MM.1S (cell line): ENCODE measurements around the gene SMARCD3.

Experiments
- DNase-seq: peaks from one replicate; pipeline ENCODE4 v3.0.0-alpha.2; 2015
- H2AFZ ChIP-seq: fragments of 300-600 bp; sonication (generic); 2 replicates; pipeline ENCODE4 v1.6.0; 2016; ENCODE audit warnings: antibody characterized with exemption, low read length
- H3F3A ChIP-seq: fragments of 300-600 bp; sonication (generic); 2 replicates; pipeline ENCODE4 v1.6.1; 2016; ENCODE audit warnings: mild to moderate bottlenecking, antibody characterized with exemption, low read length, moderate library complexity, mixed read lengths; ENCODE audit not compliant: insufficient read depth
- H3K27ac ChIP-seq: fragments of 300-600 bp; sonication (generic); 2 replicates; pipeline ENCODE4 v1.5.1; 2016; ENCODE audit warnings: mild to moderate bottlenecking, low read length
- H3K27me3 ChIP-seq: fragments of 300-600 bp; sonication (generic); replicated peaks from 2 replicates; pipeline ENCODE4 v1.6.0; 2016; ENCODE audit warnings: low read length; ENCODE audit not compliant: insufficient read depth
- H3K36me3 ChIP-seq: fragments of 300-600 bp; sonication (generic); replicated peaks from 2 replicates; pipeline ENCODE4 v1.6.1; 2016; ENCODE audit warnings: mild to moderate bottlenecking, low read length, mixed read lengths; ENCODE audit not compliant: insufficient read depth
- H3K4me1 ChIP-seq: fragments of 300-600 bp; sonication (generic); 2 replicates; pipeline ENCODE4 v1.6.1; 2016; ENCODE audit warnings: low read length, mixed read lengths
- H3K4me2 ChIP-seq: fragments of 300-600 bp; sonication (generic); 2 replicates; pipeline ENCODE4 v1.6.0; 2016; ENCODE audit warnings: low read depth, low read length
- H3K4me3 ChIP-seq: fragments of 300-600 bp; sonication (generic); 2 replicates; pipeline ENCODE4 v1.5.1; 2016; ENCODE audit warnings: low read length, mixed read lengths
- H3K79me2 ChIP-seq: fragments of 300-600 bp; sonication (generic); 2 replicates; pipeline ENCODE4 v1.6.1; 2016; ENCODE audit warnings: mixed run types, low read length, mixed read lengths
- H3K9ac ChIP-seq: fragments of 300-600 bp; sonication (generic); 2 replicates; pipeline ENCODE4 v1.6.1; 2016; ENCODE audit warnings: low read length, mixed read lengths
- H3K9me2 ChIP-seq: fragments of 300-600 bp; sonication (generic); replicated peaks from 2 replicates; pipeline ENCODE4 v1.6.1; 2016; ENCODE audit warnings: mild to moderate bottlenecking, low read length, mixed read lengths; ENCODE audit not compliant: insufficient read depth
- H3K9me3 ChIP-seq: fragments of 300-600 bp; sonication (generic); replicated peaks from 2 replicates; pipeline ENCODE4 v1.6.1; 2016; ENCODE audit warnings: mild to moderate bottlenecking, low read length, mixed read lengths; ENCODE audit not compliant: insufficient read depth
- H4K20me1 ChIP-seq: fragments of 300-600 bp; sonication (generic); 2 replicates; pipeline ENCODE4 v1.6.1; 2016; ENCODE audit warnings: mild to moderate bottlenecking, low read length, moderate library complexity, mixed read lengths; ENCODE audit not compliant: insufficient read depth
- CTCF ChIP-seq: fragments of 300-600 bp; sonication (generic); IDR thresholded peaks from 2 replicates; pipeline ENCODE4 v1.5.1; 2016; ENCODE audit warnings: antibody characterized with exemption, low read length, mixed read lengths
- EZH2 ChIP-seq: fragments of 300-600 bp; sonication (generic); optimal IDR thresholded peaks from 2 replicates; pipeline ENCODE3; 2017; ENCODE audit warnings: low read depth, mild to moderate bottlenecking, antibody characterized with exemption, low read length, mixed read lengths
- EZH2phosphoT487 ChIP-seq: fragments of 300-600 bp; sonication (generic); IDR thresholded peaks from 2 replicates; pipeline ENCODE4 v1.6.1; 2018; ENCODE audit warnings: antibody characterized with exemption, low read length

Gene SMARCD3

GRCh38 chr7:151229249-151229648 lies 19.2 kb downstream of the SMARCD3 start:
- Histone ChIP-seq H3F3A (no peaks in the 10 kb centered on the region), H3K36me3 (peaks cover 4% of the 10 kb centered on the region; the same call in 1 of the 2 replicates), H3K9me3 (no peaks in the 10 kb centered on the region), H3K9ac (no peak overlapping the region), H2AFZ (no peak overlapping the region), H3K4me2 (no peak overlapping the region), H4K20me1 (no peaks in the 10 kb centered on the region), H3K4me1 (peaks cover 27% of the 10 kb centered on the region), H3K79me2 (peaks cover 49% of the 10 kb centered on the region), H3K4me3 (no peak overlapping the region), H3K9me2 (no peaks in the 10 kb centered on the region), H3K27ac (no peak overlapping the region), H3K27me3 (no peaks in the 10 kb centered on the region)
- TF ChIP-seq EZH2, result no peak
- TF ChIP-seq CTCF, result no peak
- TF ChIP-seq EZH2phosphoT487, result no peak
- DNase-seq, result no peak

- peaks cover 18% of the 10 kb centered on the region for H3K4me1 ChIP-seq
- no peaks in the 10 kb centered on the region for H4K20me1 ChIP-seq
- no peaks in the 10 kb centered on the region for H3K27me3 ChIP-seq
- H3K36me3 ChIP-seq, result peaks cover 6% of the 10 kb centered on the region; the same call in 1 of the 2 replicates
- H3K9me2 ChIP-seq, result no peaks in the 10 kb centered on the region
- H2AFZ ChIP-seq, result peak overlapping the region; percentile 81
- H3K79me2 ChIP-seq, result peaks cover 39% of the 10 kb centered on the region
- peak overlapping the region; percentile 62; the same call in 1 of the 2 replicates for H3K9ac ChIP-seq
- H3K4me2 ChIP-seq, result peak overlapping the region; percentile 67
- TF ChIP-seq CTCF (no peak), EZH2 (no peak), EZH2phosphoT487 (no peak)
- no peaks in the 10 kb centered on the region for H3F3A ChIP-seq
- no peak for DNase-seq
- no peaks in the 10 kb centered on the region for H3K9me3 ChIP-seq
- H3K4me3 ChIP-seq, result peak overlapping the region; percentile 89
- H3K27ac ChIP-seq, result no peak overlapping the region
Observed at GRCh38 chr7:151228024-151228866, 20.2 kb downstream of the SMARCD3 start.

- peaks cover 28% of the 10 kb centered on the region for H3K79me2 ChIP-seq
- peak; percentile 100 for DNase-seq
- peak within 1 kb of the TSS; percentile 84 for H2AFZ ChIP-seq
- H3K27me3 ChIP-seq, result no peaks in the 10 kb centered on the region
- H3K4me1 ChIP-seq, result peaks cover 18% of the 10 kb centered on the region
- H3K9ac ChIP-seq, result peak within 1 kb of the TSS; percentile 62
- peak within 1 kb of the TSS; percentile 95 for H3K4me2 ChIP-seq
- no peaks in the 10 kb centered on the region for H3K9me3 ChIP-seq
- H3K4me3 ChIP-seq, result peak within 1 kb of the TSS; percentile 89
- no peaks in the 10 kb centered on the region for H4K20me1 ChIP-seq
- H3K27ac ChIP-seq, result no peak within 1 kb of the TSS
- TF ChIP-seq EZH2, result no peak
- no peak for TF ChIP-seq EZH2phosphoT487
- TF ChIP-seq CTCF, result no peak
- no peaks in the 10 kb centered on the region for H3F3A ChIP-seq
- no peaks in the 10 kb centered on the region for H3K9me2 ChIP-seq
- H3K36me3 ChIP-seq, result peaks cover 9% of the 10 kb centered on the region; the same call in 1 of the 2 replicates
Observed at GRCh38 chr7:151226875-151227782, 21.4 kb downstream of the SMARCD3 start, which contains the start of gene ABCF2. Gene ABCF2 (minus strand): TSS chr7:151227205. CDS start chr7:151226458, 747 bp downstream.
